GM18861 (cell line): ENCODE data around the gene TMEM163.
"Not testable (repeated sequence)": the region's sequence is repeated elsewhere in the genome, so short reads cannot be mapped to it uniquely, and the experiment has no call there.

Experiments used
- ATAC-seq: cut with Tn5 transposase; IDR thresholded peaks from one replicate; pipeline ENCODE4 v1.9.1; 2021; ENCODE audit not compliant: unreplicated experiment

Gene TMEM163

GRCh38 chr2:134537702-134538101, 181.1 kb downstream of the TMEM163 start:
- ATAC-seq, result no peak

- no peak for ATAC-seq
Observed at GRCh38 chr2:134537121-134537520, 181.7 kb downstream of the TMEM163 start.

GRCh38 chr2:134536296-134536695, 182.5 kb downstream of the TMEM163 start:
- ATAC-seq, result no peak

GRCh38 chr2:134532537-134532936, 186.3 kb downstream of the TMEM163 start:
- no peak for ATAC-seq

- no peak for ATAC-seq
Observed at GRCh38 chr2:134527381-134527780, 191.4 kb downstream of the TMEM163 start.

GRCh38 chr2:134522496-134523455, 196.0 kb downstream of the TMEM163 start:
- no peak for ATAC-seq

GRCh38 chr2:134518101-134518500, 200.7 kb downstream of the TMEM163 start:
- ATAC-seq, result no peak

- ATAC-seq, result no peak
Observed at GRCh38 chr2:134515137-134515536, 203.7 kb downstream of the TMEM163 start.

GRCh38 chr2:134513465-134513804, 205.4 kb downstream of the TMEM163 start:
- ATAC-seq, result no peak

GRCh38 chr2:134512734-134513464, 205.9 kb downstream of the TMEM163 start:
- no peak for ATAC-seq

- no peak for ATAC-seq
Observed at GRCh38 chr2:134508391-134508790, 210.4 kb downstream of the TMEM163 start.

- no peak for ATAC-seq
Observed at GRCh38 chr2:134507697-134508096, 211.1 kb downstream of the TMEM163 start.

GRCh38 chr2:134507159-134507558, 211.6 kb downstream of the TMEM163 start:
- not testable (repeated sequence) for ATAC-seq

- ATAC-seq, result no peak
Observed at GRCh38 chr2:134505446-134505845, 213.4 kb downstream of the TMEM163 start.

- ATAC-seq, result no peak
Observed at GRCh38 chr2:134504586-134505336, 214.0 kb downstream of the TMEM163 start.

GRCh38 chr2:134502104-134502503, 216.7 kb downstream of the TMEM163 start:
- ATAC-seq, result no peak

- no peak for ATAC-seq
Observed at GRCh38 chr2:134501476-134502091, 217.2 kb downstream of the TMEM163 start.

- ATAC-seq, result no peak
Observed at GRCh38 chr2:134500211-134500935, 218.4 kb downstream of the TMEM163 start.

GRCh38 chr2:134499307-134499926, 219.4 kb downstream of the TMEM163 start:
- no peak for ATAC-seq

GRCh38 chr2:134498654-134499053, 220.1 kb downstream of the TMEM163 start:
- ATAC-seq, result no peak
